ENCODE results near the gene TCERG1L.

The TCERG1L gene

DNA sequence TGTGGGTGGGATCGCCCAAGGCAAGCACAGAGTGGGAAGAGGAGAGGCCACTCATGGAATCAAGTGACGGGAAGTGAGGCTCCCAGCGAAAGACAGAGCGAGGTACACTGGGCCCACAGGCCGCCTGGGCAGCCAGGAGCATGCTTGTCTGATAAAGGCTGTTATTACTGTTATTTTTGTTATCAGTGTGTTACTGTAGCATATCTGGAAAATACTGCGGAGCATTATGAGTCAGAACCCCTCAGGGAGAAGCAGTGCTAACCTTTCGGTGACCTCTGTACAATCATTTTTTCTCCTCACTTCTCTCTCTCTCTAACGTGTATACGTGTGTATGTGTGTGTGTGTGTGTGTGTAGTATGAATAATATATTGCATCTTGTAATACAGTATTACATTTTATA, 3.8 kb upstream of the TCERG1L start:
- no peak for DNase-seq (ENCODE audit: low read depth in 2 of 2)

DNA sequence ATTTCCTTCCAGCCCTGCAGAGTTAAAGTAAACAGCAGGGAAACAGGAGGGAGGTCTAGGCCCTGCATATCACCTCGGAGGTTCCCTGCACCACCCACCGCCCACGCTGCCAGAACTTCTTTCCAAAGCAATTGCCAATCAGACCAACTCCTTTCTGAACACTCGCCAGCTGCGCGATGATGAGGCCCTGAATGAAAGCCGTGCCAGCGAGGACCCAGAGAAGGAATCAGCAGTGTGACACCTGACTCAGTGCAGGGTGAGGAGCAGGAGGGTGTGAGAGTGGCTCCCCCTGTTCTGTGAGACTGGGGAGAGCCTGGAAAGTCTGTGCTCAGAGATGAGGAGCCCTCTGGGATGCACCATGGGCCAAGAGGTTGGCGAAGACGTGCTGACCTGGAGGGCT, 3.3 kb upstream of the TCERG1L start:
- DNase-seq (ENCODE audit: low read depth in 2 of 2), result no peak

DNA sequence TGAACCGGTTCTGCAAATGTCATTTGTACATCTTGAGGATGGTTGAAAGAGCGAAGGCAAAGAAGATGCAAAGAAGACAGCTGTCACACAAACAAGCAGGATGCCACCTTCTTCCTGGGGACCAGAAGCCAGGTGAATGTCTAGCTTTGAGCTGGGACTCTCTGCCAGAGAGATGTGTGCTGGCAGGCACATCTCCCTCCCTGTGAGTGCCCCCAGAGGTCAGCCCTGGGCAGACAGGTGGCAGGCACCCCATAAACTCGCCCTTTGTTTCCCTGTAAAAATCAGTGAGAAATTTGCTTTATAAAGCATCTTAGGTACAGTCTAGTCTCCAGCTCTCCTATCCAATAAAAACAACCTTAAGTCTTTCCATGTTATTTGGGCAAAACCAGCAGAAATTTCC, 2.6 kb upstream of the TCERG1L start:
- DNase-seq (ENCODE audit: low read depth in 2 of 2), result no peak

DNA sequence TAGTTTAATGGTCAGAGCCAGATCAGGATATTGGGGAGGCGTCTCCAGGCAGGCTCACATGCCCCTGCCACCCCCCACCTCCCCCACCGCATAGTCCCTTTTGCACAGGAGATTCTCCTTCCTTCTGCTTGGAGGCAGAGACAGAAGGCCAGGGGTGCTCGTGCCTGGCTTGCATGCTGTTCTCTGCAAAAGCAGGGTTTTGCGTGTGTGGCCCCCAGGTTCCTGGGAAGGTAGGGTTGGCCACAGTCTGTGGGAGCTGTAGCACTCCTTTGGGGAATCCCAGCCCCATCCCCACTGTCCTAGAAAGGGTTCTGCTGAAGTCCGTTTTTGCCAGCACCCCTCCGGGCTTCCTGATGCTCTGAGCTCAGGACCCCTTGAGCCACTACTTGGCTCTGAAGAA, 1.9 kb upstream of the TCERG1L start:
- no peak for DNase-seq (ENCODE audit: low read depth in 2 of 2)

DNA sequence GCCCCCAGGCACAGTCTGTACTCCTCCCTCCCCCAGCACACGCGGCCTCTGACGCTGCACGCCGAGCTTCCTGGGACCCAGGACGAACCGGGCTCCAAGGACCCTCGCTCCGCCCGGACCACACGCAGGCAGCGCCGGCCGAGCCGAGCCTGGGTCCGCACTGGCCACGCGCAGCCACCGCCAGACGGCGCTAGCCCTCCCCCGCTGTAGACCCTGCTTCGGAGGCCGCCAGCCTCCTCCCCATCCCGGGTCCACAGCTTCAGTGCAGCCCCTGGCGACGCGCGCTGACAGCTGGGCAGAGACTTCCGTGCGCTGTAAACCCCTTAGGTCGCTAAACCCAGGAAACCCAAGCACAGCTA, 936 bp upstream of the TCERG1L start:
- peak in 1 of 2 donors; percentile 6 for DNase-seq (ENCODE audit: low read depth in 2 of 2)

DNA sequence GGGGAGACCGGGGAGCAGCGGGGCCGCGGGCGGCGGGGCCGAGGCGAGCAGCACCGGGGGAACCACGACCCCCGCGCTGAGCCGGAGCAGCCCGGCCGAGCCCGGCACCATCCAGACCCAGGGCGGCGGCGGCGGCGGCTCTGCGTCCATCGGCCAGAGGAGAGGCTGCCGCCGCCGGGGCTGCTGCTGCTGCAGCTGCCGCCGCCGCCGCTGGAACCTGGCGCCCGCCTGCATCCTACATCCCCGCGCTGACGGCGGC, 190 bp downstream of the TCERG1L start:
- no peak for DNase-seq (ENCODE audit: low read depth in 2 of 2)

DNA sequence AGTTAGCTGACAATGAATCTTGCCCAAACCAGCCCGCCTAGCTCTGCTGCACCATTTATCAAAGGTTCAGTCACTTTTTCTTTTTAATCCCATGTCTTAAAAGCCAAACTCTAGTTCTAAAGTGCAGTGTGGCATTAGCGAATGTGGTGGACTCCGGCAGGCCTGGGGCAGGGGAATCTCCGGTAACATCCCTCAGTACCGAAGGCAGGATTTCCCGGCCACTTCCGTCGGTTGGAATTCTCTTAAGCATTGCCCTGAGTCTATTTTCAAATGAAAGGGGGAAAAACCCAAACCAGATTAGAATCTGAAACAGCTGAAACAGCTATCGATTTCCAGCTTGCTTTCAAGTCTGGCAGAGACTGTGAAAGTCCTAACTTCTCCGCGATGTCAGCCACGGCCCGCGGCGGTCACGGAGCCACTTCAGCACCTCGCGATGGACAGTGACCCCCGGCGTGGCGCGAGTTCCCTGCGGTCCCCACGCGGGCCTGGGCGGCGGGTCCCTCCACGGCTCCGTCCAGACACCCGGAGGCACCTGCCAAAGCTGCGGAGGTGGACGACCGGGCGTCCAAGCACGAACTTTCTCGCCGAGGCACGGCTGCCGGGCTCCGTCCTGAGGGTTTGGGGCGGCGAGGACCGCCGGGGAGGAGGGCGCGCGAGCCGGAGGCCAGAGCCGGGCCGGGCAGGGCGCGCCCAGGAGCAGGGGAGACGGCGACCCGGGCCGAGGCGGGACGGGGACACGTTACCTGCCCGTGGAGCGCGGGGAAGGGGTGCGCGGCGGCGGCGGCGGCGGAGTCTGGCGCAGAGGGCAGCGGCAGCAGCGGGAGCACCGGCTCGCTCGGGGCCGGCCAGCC, 745 bp downstream of the TCERG1L start:
- no peak for DNase-seq (ENCODE audit: low read depth in 2 of 2)

DNA sequence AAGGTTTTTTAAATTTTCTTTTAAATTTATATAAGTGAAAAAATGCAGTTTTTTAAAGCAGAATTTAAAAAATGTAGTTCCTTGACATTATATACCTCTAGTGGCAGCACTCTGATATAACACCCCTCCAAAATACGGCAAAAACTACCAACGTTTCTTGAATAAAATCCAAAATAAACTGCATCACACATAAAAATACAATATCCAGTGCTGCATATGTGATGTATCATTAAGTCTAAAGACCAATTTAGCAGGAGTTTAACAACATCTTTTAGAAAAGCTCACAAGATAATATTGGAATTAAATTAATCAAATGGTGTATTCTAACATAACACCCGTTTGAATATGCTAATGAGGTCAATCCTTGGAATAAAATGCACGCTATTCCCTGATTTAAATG, 1.4 kb downstream of the TCERG1L start:
- DNase-seq (ENCODE audit: low read depth in 2 of 2), result no peak

DNA sequence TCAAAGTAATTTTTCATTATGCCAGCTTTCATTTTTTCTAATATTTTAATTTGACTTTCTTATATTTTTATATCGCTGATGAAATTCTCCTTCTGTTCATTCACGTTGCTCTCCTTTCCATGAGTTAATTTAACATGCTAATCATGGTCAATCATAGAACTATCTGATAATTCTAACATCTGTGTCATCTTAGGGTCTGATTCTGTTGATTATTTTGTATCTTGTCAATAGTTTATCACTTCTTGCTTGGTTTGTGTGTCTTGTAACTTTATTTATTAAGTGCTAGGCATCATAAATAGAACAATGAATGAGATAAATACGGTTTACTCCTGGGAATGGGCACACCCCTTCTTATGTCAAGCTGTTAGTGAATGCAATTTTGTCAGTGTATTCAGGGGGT, 11.0 kb downstream of the TCERG1L start:
- DNase-seq (ENCODE audit: low read depth in 2 of 2), result no peak

DNA sequence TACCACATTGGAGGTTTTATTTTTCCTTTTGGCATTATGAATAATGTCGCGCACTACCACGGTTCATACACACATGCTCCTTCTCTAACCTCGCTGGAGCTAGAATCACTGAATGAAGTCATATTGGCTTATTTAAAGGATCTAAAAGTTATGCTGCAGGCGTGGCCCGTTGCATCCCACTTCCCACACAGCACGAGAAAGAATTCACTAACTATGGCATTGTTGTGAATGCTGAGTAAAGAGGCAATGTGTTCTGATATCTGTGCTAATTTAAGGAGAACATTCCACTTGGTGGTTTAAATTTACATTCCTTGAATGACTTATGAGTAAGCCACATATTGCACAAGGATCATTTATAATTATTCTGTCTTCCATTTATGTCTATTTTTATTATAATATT, 20.7 kb downstream of the TCERG1L start:
- DNase-seq (ENCODE audit: low read depth in 2 of 2), result no peak

DNA sequence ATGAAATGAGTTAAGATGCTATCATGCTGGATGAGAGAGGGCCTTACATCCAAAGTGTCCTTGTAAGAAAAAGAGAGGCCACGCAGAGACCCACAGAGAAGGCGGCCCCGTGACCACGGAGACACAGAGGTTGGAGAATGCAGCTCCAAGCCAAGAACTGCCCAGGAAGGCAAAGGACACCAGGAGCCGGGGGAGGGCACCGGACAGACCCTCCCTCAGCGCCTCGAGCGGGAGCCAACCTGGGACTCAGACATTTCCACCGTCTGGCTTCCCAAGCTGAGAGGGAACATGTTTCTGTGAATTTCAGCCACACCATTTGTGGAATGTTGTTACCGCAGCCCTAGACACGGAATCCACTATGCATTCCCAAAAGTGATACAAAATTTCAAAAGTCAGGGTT, 22.9 kb downstream of the TCERG1L start:
- DNase-seq (ENCODE audit: low read depth in 2 of 2), result no peak

DNA sequence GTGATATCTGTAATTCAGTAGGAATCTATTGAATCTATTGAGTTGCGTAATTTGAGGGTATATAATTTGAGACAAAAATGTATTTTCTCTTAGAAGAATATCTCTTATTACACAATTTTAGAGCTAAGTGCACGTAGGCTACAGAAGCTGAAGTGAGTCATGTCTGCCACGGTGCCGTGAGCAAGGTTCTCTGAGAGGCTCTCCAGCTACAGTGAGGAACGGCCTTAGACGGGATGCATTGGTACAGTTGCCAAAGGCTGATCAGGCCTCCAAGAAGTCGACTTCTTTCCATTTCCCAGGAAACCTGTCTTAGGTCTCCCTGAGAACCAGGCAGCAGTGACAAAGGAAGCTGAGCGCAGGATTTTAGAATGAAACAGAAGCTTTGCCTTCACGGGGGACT, 28.6 kb downstream of the TCERG1L start:
- DNase-seq (ENCODE audit: low read depth in 2 of 2), result no peak

DNA sequence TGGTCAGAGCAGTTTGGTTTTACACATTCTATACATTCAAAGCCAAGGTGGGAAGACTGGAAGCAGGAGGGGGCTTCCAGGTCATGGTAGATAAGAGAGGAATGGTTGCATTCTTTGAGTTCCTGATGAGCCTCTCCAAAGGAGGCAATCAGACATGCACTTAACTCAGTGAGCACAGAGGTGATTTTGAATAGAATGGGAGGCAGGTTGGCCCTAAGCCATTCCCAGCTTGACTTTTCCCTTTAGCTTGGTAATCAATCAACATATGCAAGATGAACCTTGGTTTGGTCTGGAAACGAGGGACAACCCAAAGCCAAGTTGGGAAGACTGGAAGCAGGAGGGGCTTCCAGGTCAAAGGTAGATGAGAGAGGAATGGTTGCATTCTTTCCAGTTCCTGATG, 31.4 kb downstream of the TCERG1L start:
- no peak for DNase-seq (ENCODE audit: low read depth in 2 of 2)

DNA sequence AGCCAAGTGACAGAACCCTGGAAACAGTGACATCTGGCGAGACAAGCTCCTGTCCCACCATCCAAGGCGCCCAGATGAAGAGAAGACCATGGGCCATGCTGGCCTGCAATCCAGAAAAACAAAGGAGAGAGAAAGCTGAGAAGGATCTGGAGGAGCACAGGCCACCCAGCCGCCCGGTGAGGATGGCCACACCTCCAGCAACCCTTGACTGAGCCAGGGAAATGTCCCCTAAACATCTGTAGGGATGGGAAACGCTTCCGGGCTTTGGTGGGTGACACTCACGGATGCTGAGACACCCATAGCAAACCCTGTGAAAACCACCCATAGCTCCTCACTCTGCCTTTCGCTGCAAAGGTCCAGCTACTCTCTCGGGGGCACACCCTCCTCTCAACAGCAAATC, 32.0 kb downstream of the TCERG1L start:
- DNase-seq (ENCODE audit: low read depth in 2 of 2), result no peak

DNA sequence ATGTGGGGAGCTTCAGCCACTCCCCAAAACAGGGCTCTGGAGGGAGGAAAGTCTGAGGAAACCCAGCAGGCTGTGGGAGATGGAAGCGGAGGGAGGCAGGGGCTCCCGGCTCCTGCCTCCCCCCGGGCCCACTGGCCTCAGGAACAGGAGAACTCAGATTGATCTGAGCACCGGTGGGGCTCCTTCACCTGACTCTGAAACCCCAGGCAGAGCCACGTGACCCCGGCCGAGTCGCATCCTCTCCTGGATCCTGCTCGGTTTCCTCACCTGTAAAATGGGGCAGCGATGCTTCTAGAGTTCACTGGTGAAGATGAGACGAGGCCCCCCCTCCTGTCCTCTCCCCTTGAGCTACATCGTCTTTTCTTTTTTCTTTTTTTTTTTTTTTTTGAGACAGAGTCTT, 33.6 kb downstream of the TCERG1L start:
- DNase-seq (ENCODE audit: low read depth in 2 of 2), result no peak

DNA sequence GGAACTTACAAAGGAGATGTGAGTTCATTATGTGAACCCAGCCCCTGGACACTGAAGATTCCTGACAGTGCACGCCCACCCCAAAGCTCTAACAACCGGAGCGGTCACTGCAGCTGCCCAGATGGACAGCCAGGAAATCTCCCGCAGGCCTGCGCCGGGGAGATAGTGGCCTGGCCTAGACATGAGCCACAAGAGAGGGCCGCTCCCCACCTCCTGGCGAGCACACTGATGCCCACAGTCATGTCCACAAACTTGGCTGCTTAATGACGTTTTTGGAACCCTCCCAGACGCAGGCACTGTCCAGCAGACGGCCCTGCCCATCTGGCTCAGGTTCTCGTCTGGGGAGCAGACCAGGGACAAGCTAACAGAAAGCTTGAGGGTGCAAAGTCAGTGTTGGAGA, 34.2 kb downstream of the TCERG1L start:
- no peak for DNase-seq (ENCODE audit: low read depth in 2 of 2)

DNA sequence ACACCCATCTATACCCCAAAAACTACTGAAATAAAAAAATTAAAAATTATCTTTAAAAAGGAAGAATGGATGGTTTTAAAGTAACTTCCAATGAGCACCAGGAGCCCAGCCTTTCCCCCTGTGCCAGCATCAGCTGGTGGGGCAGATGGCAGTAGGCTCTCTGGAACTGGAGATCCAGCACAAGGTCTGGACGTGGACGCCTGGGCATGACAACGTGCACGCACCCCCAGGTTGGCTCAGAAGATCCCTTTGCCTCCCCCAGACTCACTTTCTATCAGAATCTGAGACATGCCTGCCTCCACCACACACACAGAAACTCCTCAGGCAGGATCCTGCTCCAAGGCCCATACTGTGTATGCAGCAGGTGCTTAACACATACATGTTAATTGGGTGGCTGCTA, 35.8 kb downstream of the TCERG1L start:
- DNase-seq (ENCODE audit: low read depth in 2 of 2), result no peak

DNA sequence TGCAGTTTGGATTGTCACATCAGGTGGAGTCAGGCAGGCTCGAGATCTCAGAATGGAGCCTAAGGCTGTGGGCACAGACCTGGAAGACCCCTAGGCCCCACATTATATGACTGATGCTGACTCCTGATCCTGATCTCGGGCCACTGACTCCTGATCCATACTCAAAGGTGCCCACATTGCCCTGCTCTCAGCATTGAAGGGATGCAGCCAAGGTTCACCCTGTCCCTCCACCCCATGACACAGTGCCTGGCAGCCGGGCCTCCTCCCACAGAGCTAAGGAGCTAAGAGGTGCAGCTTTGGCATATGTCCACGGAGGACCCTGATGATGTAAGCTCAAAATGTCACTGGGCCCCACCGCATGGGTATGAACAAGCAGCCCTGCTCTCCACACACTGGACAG, 36.6 kb downstream of the TCERG1L start:
- DNase-seq (ENCODE audit: low read depth in 2 of 2), result no peak

DNA sequence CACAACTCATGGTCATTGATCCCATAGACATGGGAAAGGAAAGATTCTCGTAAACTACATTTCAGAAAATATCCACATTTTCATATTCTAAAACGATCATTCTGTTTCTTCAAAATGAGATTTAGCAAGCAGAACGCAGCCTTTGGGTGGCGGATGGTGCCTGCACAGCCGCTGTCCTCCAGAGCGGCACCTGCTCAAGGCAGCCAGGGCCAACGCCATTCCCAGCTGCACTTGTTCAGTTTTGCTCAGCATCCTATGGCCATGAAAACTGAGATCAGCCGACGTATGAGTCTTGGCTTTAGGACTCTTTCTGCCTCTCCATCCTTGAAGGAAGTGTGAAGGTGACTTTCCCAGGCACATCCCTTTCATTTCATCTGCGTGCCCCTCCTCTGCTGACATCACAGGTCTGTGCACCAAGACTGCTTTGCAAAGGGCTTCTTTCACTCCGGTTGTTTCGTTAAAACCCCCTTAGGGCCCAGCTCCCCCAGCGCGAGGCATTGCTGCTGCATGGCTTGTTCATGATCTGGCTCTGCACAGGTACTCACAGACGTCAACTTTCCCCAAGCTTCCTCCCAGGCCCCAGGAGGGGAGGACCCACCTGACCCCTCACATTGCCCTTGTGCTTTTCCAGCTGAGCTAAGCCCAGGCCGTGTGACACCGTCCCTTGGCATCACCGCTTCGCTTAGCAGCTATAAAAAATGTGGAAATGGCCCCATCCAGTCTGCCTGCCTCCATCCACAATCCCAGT, 37.2 kb downstream of the TCERG1L start:
- no peak for DNase-seq (ENCODE audit: low read depth in 2 of 2)

DNA sequence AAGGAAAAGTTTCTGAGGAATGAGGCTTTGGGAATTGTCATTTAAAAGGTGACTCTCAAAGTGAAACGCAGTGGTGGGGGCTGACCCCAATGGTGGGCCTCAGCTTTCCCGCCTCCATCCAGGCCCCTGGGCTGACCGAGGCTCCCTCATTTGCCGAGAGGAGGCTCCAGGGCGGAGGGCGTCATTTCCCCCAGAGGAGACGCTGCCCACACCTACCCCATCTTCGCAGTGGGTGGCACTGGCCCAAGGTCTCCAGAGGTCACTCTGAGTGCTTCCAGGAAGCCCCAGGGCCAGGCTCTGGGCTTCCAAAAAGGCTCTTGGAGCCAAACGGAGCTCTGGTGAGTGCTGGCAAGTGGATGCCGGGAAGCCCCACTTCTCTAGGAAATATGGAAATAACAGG, 38.0 kb downstream of the TCERG1L start:
- DNase-seq (ENCODE audit: low read depth in 2 of 2), result no peak

DNA sequence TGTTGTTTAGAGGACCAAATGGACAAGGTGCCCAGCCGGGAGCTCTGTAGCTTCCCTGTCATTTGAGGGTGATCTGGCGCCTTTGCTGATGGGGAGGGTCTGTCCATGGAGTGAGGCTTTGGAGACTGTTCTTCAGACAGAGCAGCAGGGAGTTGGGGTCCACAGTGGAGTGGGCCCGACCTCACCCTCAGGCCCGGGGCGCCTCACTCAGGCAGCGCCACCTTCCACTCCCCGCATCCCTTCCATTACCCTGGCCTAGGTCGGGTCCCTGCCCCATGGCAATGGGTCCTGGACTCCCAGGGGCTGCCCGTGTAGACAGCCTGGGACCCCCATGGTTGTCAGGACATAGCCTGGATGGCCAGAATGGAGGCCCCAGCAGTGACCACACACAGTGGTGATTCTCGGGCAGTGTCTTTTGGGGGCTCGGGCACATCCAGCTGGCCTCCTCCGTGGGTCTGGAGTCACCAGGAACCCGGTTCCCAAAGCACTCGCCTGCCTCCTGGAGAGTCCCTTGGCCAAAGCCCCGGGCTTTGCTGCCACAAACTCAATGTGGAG, 38.5 kb downstream of the TCERG1L start:
- no peak for DNase-seq (ENCODE audit: low read depth in 2 of 2)

DNA sequence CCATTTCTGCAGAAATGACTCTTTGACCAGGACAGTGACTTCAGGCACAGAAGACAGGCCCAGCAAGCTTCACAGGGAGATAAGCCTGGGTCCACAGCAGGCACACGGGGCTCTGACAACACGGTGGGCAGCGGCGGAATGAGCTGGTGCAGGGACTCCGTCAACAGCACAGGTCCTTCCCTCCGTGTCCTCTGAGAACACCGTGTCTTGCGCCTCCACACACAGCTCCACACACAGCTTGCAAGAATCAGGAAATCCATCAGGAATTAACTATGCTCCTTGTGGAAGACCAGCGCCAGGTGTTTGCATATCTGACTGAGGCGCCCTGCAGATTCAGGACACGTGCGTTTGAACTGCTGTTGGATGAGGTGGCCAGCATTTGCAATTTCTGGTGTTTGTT, 39.6 kb downstream of the TCERG1L start:
- DNase-seq (ENCODE audit: low read depth in 2 of 2), result no peak

DNA sequence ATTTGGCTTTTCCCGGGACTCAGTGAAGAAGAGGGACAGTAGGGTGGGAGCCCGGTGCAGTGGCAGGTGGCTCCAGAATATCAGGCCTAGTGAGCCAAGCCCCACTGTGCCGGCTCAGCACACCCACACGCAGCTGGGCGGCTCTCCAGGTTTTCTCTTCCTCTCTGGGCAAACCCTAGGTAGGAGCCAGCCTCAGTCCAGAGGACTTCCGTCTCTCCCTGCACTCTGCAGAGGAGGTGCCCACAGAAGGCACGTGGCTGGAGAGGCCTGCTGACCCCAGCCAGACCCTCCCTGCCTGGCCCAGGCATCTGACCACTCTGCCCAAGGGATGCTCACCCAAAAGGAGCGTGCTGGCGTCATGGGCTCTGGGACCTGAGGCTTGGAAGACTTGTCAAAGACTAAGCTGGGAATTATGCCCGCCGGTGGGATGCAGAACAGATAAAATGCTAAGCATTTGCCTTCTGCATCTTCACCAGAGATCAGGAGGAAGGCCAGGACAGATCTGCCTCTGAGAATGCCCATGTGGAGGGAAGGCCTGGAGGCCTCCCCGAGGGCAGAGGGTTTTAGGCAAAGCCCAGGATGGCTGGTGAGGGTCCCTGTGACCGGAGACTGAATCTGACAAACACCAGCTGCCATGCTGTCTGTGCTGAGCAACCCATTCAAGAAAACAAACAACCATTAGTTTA, 40.2 kb downstream of the TCERG1L start:
- no peak for DNase-seq (ENCODE audit: low read depth in 2 of 2)

All from stimulated activated CD8-positive, alpha-beta memory T cell treated with anti-CD3 and anti-CD28 coated beads, Interleukin-2, amount 100 ng/mL, for 48 hours (primary cell).